SKM-1 treated with dmso at 0.1 percent for 144 hours (cell line): ENCODE measurements around the gene SGPL1.
"Not testable (repeated sequence)": the region's sequence is repeated elsewhere in the genome, so short reads cannot be mapped to it uniquely, and the experiment has no call there.

Experiments used
- DNase-seq: peaks from one replicate; lab custom pipeline; 2025; ENCODE audit not compliant: unreplicated experiment; lab: John Stamatoyannopoulos, UW

The SGPL1 gene, protein sequence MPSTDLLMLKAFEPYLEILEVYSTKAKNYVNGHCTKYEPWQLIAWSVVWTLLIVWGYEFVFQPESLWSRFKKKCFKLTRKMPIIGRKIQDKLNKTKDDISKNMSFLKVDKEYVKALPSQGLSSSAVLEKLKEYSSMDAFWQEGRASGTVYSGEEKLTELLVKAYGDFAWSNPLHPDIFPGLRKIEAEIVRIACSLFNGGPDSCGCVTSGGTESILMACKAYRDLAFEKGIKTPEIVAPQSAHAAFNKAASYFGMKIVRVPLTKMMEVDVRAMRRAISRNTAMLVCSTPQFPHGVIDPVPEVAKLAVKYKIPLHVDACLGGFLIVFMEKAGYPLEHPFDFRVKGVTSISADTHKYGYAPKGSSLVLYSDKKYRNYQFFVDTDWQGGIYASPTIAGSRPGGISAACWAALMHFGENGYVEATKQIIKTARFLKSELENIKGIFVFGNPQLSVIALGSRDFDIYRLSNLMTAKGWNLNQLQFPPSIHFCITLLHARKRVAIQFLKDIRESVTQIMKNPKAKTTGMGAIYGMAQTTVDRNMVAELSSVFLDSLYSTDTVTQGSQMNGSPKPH

DNA sequence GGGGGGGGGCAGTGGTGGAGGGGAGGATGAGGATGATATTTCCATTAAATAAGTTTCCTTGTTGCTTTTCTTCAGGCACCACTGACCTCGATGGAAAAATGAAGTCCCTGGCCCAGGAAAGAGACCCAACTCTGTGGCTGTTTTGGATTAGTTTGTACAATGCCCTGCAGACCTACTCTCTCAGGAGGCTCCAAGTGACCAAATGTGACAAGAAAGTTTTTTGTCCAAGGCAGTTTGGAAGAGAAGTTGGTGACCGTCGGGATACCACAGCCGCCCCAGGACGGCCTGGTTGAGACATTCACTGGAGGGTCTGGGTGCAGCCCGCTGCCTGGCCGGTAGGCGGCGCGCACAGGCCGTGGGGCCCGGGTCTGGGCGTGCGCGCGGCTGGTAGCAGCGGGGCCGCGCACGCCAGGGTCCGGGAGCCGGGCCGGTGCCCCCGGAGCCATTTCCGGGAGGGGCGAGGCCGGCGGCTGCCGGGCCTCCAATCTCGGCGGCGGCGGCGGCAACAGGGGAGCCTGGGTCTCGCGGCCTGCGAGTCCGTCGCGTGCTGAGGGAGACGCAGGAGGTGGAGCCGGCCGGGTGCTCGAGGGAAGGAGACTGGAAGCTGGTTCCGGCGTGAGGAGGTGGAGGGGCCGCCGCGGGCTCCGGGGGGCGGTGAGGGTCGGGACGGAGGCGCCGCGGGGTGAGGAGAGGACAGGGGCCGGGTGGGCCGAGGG, at the start of gene SGPL1:
TSS of gene SGPL1 (plus strand) at position 445 of the 716 bp plus-strand sequence. CDS start 906 bp downstream, outside the sequence.
- peak; percentile 69 for DNase-seq

DNA sequence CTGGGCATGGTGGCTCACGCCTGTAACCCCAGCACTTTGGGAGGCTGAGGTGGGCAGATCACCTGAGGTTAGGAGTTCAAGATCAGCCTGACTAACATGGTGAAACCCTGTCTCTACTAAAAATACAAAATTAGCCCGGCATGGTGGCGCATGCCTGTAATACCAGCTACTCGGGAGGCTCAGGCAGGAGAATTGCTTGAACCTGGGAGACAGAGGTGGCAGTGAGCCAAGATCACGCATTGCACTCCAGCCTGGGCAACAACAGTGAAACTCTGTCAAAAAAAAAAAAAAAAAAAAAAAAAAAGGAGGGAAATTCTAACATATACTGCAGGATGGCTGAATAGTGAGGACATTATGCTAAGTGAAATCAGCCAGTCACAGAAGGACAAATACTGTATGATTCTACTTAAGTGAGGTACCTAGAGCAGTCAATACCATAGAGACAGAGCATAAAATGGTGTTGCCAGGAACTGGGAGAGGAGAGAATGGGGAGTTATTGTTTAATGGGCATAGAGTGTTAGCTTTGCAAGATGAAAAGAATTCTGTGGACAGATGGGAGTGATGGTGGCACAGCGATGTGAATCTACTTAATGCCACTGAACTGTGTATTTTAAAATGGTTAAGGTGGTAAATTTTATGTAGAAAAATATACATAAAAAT, 47.6 kb upstream of the SGPL1 start:
- DNase-seq: not testable (repeated sequence)

DNA sequence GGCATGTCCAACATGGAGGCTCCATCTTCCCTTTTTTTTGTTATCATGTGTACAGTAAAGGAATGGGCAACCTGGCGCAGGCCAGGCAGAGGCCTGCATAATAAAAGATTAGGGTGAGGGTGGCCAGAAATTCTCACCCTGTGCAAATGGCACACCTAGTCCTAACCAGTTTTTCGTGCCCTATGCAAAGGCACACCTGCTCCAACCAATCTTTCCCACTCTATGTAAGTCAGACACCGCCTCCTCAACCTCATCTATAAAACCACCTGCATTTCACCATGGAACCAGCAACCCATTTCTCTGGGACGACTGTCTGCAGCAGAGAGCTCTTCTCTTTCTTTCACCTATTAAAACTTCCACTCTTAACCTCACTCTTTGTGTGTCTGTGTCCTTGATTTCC, 46.6 kb upstream of the SGPL1 start:
- DNase-seq: no peak

DNA sequence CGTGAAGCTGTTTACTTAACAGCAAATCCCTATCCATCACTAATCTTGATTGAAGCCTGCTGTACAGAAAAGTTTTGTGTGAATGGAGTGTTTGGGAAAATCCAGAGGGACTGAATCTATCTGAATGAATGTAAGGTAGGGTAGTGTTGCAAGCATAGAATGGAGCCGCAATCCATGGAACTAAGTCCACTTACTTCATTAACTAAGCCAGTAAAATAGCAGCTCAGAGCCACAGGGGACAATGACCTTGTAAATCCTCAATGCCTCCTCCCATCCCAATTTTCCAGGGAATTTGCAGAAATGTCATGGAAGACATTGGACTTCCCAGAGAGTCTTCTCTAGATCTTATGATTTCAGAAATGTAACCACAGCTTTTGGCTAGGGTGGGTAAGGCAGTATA, 45.7 kb upstream of the SGPL1 start:
- no peak for DNase-seq

DNA sequence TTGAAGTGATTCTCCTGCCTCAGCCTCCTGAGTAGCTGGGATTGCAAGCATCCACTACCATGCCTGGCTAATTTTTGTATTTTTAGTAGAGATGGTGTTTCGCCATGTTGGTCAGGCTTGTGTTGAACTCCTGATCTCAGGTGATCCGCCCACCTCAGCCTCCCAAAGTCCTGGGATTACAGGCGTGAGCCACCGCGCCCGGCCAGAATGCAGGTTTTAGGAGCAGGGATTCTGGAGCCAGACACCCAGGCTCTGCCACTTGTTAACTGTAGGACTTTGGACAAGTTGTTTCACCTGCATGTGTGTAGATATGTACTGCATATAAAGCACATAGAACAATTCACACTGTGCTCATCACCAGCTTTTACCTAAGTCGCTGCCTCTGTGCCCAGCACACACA, 45.2 kb upstream of the SGPL1 start:
- not testable (repeated sequence) for DNase-seq

DNA sequence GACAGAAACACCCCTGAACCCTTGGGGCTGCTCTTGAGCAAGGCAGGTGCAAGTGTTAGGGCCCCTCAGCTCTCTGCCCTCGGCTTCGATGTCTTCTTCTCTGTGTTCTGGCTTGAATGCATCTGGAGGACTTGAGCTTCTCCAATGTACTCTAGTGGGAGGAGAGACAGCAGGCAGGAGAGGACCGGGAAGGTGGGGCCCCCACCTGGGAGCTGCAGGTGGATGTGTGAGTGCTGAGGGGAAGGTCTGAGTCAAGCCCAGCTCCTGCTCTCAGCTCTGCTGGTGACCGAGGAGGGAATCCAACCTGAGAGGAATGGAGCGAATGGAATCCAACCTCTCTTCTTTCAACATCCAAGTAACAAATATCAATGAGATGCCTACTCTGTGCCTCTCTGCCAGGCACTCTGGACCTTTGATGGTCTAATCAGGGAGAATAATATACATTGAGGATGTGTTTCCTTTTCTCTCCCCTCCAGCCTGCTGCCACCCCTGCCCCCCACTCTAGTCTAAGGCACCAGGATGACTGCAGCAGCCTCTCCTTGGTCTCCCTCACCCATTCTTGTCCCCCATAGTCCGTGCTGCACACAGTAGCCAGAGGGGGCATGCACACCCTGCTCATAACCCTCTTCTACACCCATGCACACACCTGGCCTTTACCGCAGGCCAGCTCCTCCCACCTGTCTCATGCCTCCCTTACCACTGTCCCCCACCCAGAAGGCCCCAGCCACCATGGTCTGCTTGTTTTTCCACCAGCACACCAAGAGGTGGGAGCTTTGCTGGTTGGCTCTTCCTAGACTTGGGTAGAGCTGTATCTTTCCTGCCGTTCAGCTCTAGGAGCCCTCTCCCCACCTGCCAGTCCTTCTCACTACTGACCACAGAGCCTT, 44.2 kb upstream of the SGPL1 start:
- no peak for DNase-seq

DNA sequence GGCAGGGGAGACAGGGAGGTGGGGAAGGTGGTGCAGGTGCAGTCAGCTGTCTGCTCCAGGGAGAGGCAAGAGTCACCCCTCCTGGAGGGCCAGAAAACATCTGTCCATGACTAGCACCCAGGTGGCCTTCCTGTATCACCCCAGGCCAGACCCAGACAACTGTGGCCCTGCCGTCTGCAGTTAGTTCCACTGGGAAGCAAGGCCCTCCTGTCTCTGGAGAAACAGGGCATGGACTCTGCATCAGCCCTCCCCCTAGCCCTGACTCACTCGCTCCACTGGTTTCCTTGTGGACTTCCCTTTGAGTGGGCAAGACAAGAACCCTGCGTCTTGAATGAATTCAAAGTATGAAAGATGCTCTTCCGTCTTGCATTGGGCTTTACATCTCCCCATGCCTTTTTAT, 43.1 kb upstream of the SGPL1 start:
- DNase-seq: no peak

DNA sequence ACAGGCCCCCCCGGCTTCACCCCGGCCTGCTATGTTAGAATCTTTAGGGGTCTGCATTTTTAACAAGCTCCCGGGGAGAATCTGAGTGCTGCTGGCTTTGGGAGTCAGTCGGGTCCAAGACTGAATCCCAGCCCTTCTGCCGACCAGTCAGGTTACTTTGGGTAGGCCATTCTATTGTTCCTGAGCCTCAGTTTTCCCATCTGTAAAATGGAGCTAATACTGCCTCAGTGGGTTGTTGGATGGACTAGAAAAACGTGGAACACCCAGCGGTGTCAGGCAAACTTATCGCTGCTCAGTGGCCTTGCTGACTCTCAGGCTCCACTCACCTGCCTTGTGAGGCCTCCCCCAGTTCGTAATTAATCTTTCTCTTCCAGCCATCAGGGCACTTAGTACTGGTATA, 42.3 kb upstream of the SGPL1 start:
- DNase-seq: no peak

DNA sequence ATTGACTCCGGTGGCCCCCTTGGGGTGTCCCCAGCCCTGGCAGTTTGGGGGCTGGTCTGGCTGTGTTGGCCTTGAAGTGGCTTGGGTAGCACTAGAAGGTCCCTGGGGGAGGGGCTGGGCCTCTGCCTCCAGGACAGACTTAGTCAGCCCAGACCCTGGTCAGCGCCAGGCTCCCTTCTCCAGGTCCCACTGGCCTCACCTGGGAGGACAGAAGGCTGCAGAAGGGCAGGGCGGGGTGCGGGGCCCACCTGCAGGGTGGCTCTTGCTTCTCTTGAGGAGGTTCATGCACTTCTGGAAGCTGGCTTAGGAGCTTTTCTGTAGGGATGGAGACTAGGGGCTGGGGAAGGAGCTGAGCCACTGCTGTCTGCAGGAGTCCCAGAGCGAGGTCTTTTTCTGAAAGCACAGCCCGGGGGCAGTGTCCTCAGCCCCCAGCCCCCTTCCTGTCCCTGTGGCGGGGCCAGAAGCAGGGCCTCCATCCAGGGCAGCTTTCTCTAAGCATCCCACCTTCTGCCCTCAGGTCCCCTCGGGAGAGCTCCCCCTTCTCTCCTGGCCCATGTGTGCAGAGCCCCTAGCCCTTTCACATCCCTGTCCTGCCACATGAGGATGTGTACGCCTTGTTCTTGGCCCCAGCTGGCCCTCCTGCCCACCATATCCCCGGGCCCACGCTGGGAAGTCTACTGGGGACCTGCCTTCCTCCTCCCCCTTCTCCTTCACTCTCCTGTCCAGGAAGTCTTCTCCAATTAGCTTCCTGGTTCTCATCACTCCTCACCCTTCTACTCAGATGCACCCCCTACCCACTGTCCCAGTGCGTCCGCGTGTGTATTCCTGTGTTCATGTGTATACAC, 41.6 kb upstream of the SGPL1 start:
- no peak for DNase-seq

DNA sequence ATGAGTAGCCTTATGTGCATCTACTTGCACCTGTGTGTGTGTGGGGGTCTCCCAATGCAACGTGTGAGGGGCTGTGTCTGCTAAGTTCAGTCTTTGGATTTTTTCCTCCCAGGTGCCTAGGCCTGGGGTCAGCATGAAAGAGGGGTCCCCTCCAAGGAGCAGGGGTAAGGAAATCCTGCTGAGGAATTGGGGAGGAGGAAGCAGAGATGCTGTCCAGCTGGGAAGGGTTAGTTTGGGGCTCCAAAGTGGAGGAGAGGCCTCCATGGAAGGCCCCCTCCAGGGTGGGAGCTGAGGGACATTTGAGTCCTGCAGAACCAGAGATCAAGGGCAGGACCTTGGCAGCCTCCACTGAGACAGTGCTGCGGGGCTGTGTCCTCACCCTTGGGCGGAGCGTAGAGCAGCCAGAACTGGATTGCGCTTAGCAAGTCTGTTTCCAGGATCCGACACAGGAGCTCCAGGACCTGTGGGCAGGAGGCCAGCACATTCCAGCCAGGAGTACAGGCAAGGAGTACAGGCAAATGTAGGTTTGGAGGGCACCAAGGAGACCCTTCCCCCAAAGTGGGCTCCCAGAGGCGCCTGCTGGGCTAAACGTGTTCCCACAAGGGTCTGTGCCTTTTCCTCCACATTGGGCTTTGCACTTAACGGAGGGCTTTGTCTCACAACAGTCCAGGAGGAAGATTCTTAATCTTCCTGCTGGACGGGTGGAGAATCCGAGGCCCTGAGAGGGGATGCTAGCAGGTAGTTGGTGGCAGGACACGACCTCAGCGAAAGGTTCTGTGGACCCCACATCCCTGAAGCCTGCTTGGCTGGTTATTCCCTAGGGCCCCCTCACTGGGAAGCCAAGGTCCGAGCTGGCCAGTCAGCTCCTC, 40.7 kb upstream of the SGPL1 start:
- no peak for DNase-seq

DNA sequence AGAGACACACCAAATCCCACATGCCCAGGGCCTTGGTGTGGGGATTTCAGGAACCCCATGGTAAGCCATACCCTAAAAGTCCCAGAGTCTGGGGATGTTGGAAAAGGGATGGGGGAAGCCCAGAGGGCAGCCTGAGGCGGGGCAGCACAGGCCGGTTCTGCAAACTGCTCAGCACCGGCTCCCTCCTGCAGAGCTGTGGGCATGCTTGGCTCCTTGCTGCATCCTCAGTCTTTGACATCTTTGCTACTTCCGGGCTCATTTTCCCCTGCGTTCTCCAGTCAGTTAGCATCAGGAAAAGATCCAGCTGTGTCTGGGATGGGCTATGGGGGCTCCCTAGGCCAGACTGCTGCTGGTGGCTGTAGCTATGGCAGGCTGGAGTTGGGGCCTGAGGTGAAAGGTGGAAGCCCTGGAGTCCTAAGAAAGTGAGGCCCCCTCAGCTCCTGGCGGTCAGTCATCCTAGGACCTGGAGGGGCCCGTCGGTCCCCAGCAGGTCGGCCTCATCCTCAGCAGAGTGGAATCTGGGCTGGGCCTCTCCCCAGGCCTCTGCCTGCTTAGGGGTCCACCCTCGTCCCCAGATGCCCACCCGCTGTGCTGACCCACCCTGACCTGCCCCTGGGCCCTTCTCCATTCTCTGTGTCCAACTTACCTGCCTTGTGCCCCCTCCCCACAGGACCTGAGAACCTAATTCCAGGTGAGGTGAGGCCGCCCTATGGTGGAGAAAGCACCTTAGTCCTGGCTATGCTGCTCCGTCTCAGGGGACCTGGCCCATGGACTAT, 39.9 kb upstream of the SGPL1 start:
- DNase-seq: no peak

DNA sequence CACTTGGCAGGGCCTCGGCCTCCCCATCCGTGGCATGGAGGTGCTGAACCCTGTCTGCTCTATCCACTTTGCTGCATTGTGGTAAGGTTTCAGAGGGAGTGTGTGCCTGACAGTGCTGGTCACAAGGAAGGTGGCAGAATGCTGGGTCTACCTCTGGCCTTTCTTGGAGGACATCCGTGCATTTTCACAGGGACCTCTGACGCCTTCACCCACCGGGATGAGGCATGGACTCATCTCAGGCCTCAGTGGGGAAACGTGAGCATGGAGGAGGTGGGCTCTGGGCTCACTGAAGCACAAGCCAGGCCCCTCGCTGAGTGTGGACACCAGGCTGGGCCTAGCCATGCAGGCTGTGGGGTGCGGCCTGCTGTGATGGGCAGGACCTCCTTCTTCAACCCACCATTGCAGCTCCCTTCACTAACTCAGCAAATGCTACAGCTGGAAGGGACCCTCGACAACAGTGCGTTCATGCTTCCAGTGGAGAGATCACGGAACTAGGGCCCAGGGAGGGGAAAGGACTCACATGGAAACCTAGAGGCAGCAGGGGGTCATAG, 39.2 kb upstream of the SGPL1 start:
- DNase-seq: no peak

DNA sequence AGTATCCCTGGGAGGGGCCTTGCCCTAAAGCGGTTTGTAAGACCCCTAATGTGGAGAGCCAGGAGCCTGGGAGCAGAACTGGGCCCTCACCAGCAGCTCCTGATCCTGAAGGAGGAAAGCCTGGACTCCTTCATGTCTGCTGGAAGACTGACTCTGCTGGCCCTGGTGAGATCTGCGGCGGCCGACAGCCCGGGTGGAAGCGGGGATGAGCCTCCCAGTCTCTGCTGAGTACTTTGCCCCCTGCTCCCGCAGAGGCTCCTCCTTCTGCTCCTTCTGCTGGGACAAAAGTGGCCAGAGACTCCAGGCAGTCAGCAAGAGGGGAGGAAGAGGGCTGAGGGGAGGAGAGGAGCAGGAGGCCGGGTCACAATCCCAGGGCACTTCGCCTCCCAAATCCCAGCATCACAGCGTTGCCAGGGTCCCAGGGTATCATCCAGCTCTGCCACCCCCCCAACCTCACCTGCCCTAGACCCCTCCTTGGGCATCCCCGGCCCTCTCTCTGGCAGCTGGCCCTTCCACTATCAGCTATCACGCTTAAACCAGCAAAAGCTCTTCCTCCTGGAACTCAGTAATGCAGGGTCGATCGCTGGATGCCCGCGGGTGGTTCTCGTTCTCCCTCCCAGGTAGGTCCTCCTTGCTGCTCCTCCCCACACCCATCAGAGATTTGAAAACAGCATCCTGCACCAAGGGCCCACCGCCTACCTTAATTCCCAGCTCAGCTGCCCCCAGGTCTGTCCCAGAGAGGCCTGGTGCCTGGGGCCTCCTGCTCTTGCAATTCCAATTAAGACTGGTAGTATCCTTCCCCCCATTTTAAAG, 38.5 kb upstream of the SGPL1 start:
- DNase-seq: no peak

DNA sequence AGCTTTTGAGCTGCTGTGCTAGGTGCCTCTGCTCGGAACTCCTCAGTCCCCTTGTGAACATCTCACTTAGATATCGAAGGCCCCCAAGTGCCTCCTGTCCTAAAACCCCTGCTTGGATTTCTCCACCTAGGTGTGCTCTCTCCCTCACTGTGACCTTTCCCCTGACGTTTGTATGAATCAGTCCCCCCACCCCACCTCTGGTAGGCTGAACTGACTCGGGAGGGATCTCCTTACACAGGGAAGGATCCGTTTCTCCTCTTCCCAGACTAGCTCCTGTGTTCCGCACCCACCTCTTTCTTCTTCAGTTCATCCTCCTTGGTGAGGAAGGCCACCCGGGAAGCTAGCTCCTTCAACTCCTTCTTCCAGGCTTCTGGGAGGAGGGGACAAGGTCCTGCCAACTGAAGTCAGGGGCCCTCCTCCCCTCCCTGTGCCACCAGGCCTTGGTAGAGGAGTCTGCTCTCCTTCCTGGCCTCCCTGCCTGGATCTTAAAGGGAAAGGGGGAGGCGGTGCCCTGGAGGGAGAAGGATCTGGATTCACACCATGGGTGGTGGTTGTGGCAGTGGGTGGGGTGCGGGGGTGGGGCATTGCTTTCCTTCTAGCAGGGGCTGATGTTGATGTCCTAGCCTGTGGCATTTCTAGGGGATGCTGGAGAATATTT, 37.4 kb upstream of the SGPL1 start:
- DNase-seq: no peak

DNA sequence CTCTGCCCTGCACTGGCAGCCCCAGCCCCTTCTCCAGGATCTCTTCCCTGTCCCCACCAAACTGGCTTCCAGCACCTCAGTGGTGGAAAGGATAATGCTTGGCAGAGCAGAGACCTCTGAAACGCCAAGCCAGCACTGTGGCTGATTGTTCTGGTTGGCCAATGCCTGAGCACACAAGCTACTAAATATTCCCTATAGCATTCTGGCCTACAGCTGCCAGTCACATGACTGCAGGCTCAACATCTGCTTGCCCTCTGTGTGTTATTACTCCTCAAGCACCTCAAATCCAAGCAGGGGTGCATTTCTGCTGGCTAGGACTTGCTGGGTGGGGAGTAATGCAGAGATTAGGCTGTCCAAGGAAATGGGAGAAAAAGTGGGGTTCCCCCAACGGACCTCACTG, 36.7 kb upstream of the SGPL1 start:
- no peak for DNase-seq
